ENCODE results near the gene PEX1.
"Not testable (repeated sequence)": the region's sequence is repeated elsewhere in the genome, so short reads cannot be mapped to it uniquely, and the experiment has no call there.

Gene PEX1

GRCh38 chr7:92546856-92547497 is 18.7 kb upstream of the PEX1 start:
- Histone ChIP-seq H3K27ac (ENCODE audit: insufficient read depth, low read depth, low read length, poor library complexity, severe bottlenecking) (no peak overlapping the region), H3K4me1 (ENCODE audit: control insufficient read depth, insufficient read depth, low read length) (no peaks in the 10 kb centered on the region), H3K9me3 (ENCODE audit: control insufficient read depth, low read length) (no peaks in the 10 kb centered on the region), H3K36me3 (ENCODE audit: control insufficient read depth, insufficient read depth, low read length) (no peaks in the 10 kb centered on the region), H3K4me3 (ENCODE audit: insufficient read depth, low read depth, low read length) (no peak overlapping the region), H3K27me3 (ENCODE audit: control insufficient read depth, insufficient read depth, low read length, poor library complexity, severe bottlenecking) (no peaks in the 10 kb centered on the region)
- 92% methylated on average over 17 of the region's 17 CpGs for WGBS, 2 experiments

GRCh38 chr7:92545116-92545515 is 16.8 kb upstream of the PEX1 start:
- not testable (repeated sequence) for H3K4me3 ChIP-seq (ENCODE audit: insufficient read depth, low read depth, low read length); H3K9me3 ChIP-seq (ENCODE audit: control insufficient read depth, low read length); H3K4me1 ChIP-seq (ENCODE audit: control insufficient read depth, insufficient read depth, low read length); H3K27ac ChIP-seq (ENCODE audit: insufficient read depth, low read depth, low read length, poor library complexity, severe bottlenecking); H3K36me3 ChIP-seq (ENCODE audit: control insufficient read depth, insufficient read depth, low read length); H3K27me3 ChIP-seq (ENCODE audit: control insufficient read depth, insufficient read depth, low read length, poor library complexity, severe bottlenecking)
- 95% methylated on average over 30 of the region's 30 CpGs for WGBS, 2 experiments

DNA sequence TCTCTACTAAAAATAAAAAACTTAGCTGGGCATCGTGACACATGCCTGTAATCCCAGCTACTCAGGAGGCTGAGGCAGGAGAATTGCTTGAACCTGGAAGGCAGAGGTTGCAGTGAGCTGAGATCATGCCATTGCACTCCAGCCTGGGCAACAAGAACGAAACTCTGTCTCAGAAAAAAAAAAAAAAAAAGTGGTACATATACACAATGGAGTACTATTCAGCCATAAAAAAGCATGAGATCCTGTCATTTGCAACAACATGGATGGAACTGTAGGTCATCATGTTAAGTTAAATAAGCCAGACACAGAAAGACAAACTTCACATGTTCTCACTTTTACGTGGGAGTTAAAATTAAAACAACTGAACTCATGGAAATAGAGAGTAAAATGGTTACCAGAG is 15.2 kb upstream of the PEX1 start:
- not testable (repeated sequence) for H3K27ac ChIP-seq (ENCODE audit: insufficient read depth, low read depth, low read length, poor library complexity, severe bottlenecking); H3K4me1 ChIP-seq (ENCODE audit: control insufficient read depth, insufficient read depth, low read length); H3K4me3 ChIP-seq (ENCODE audit: insufficient read depth, low read depth, low read length); H3K27me3 ChIP-seq (ENCODE audit: control insufficient read depth, insufficient read depth, low read length, poor library complexity, severe bottlenecking); H3K36me3 ChIP-seq (ENCODE audit: control insufficient read depth, insufficient read depth, low read length); H3K9me3 ChIP-seq (ENCODE audit: control insufficient read depth, low read length)
- 90 to 93% methylated on average over 2 to 3 of the region's 3 CpGs for WGBS, 2 experiments

GRCh38 chr7:92534572-92534971 is 6.3 kb upstream of the PEX1 start:
- Histone ChIP-seq H3K36me3 (ENCODE audit: control insufficient read depth, insufficient read depth, low read length) (peaks cover 30% of the 10 kb centered on the region), H3K4me3 (ENCODE audit: insufficient read depth, low read depth, low read length) (no peak overlapping the region), H3K27ac (ENCODE audit: insufficient read depth, low read depth, low read length, poor library complexity, severe bottlenecking) (no peak overlapping the region), H3K9me3 (ENCODE audit: control insufficient read depth, low read length) (no peaks in the 10 kb centered on the region), H3K27me3 (ENCODE audit: control insufficient read depth, insufficient read depth, low read length, poor library complexity, severe bottlenecking) (no peaks in the 10 kb centered on the region), H3K4me1 (ENCODE audit: control insufficient read depth, insufficient read depth, low read length) (peaks cover 2% of the 10 kb centered on the region)
- WGBS, 2 experiments = 95 to 97% methylated on average over 9 of the region's 9 CpGs

GRCh38 chr7:92528958-92529264 is 591 bp upstream of the PEX1 start:
- H3K4me3 ChIP-seq (ENCODE audit: insufficient read depth, low read depth, low read length) = peak overlapping the region; percentile 96
- H3K9me3 ChIP-seq (ENCODE audit: control insufficient read depth, low read length) = no peaks in the 10 kb centered on the region
- no peaks in the 10 kb centered on the region for H3K27me3 ChIP-seq (ENCODE audit: control insufficient read depth, insufficient read depth, low read length, poor library complexity, severe bottlenecking)
- H3K27ac ChIP-seq (ENCODE audit: insufficient read depth, low read depth, low read length, poor library complexity, severe bottlenecking) = peak overlapping the region; percentile 83
- H3K36me3 ChIP-seq (ENCODE audit: control insufficient read depth, insufficient read depth, low read length) = peaks cover 18% of the 10 kb centered on the region
- WGBS, 2 experiments = 2% methylated on average over 13 of the region's 13 CpGs
- peaks cover 4% of the 10 kb centered on the region for H3K4me1 ChIP-seq (ENCODE audit: control insufficient read depth, insufficient read depth, low read length)

- Histone ChIP-seq H3K9me3 (ENCODE audit: control insufficient read depth, low read length) (no peaks in the 10 kb centered on the region), H3K27ac (ENCODE audit: insufficient read depth, low read depth, low read length, poor library complexity, severe bottlenecking) (no peak overlapping the region), H3K36me3 (ENCODE audit: control insufficient read depth, insufficient read depth, low read length) (peaks cover 7% of the 10 kb centered on the region), H3K4me1 (ENCODE audit: control insufficient read depth, insufficient read depth, low read length) (peaks cover 4% of the 10 kb centered on the region), H3K4me3 (ENCODE audit: insufficient read depth, low read depth, low read length) (peak overlapping the region; percentile 77), H3K27me3 (ENCODE audit: control insufficient read depth, insufficient read depth, low read length, poor library complexity, severe bottlenecking) (no peaks in the 10 kb centered on the region)
- WGBS, 2 experiments = 2 to 4% methylated on average over 31 of the region's 31 CpGs
These were observed 776 bp downstream of the PEX1 start for GRCh38 chr7:92527300-92528187.

GRCh38 chr7:92523110-92523509 is 5.2 kb downstream of the PEX1 start:
- Histone ChIP-seq H3K4me1 (ENCODE audit: control insufficient read depth, insufficient read depth, low read length) (no peaks in the 10 kb centered on the region), H3K9me3 (ENCODE audit: control insufficient read depth, low read length) (no peaks in the 10 kb centered on the region), H3K36me3 (ENCODE audit: control insufficient read depth, insufficient read depth, low read length) (peaks cover 5% of the 10 kb centered on the region), H3K4me3 (ENCODE audit: insufficient read depth, low read depth, low read length) (no peak overlapping the region), H3K27ac (ENCODE audit: insufficient read depth, low read depth, low read length, poor library complexity, severe bottlenecking) (no peak overlapping the region), H3K27me3 (ENCODE audit: control insufficient read depth, insufficient read depth, low read length, poor library complexity, severe bottlenecking) (no peaks in the 10 kb centered on the region)
- 94 to 97% methylated on average over 2 of the region's 2 CpGs for WGBS, 2 experiments

- Histone ChIP-seq H3K27ac (ENCODE audit: insufficient read depth, low read depth, low read length, poor library complexity, severe bottlenecking) (no peak overlapping the region), H3K9me3 (ENCODE audit: control insufficient read depth, low read length) (no peaks in the 10 kb centered on the region), H3K36me3 (ENCODE audit: control insufficient read depth, insufficient read depth, low read length) (peaks cover 8% of the 10 kb centered on the region), H3K4me3 (ENCODE audit: insufficient read depth, low read depth, low read length) (no peak overlapping the region), H3K27me3 (ENCODE audit: control insufficient read depth, insufficient read depth, low read length, poor library complexity, severe bottlenecking) (no peaks in the 10 kb centered on the region), H3K4me1 (ENCODE audit: control insufficient read depth, insufficient read depth, low read length) (no peaks in the 10 kb centered on the region)
- 83 to 94% methylated on average over 1 of the region's 1 CpG for WGBS, 2 experiments
These were observed 8.3 kb downstream of the PEX1 start for GRCh38 chr7:92520024-92520423.

DNA sequence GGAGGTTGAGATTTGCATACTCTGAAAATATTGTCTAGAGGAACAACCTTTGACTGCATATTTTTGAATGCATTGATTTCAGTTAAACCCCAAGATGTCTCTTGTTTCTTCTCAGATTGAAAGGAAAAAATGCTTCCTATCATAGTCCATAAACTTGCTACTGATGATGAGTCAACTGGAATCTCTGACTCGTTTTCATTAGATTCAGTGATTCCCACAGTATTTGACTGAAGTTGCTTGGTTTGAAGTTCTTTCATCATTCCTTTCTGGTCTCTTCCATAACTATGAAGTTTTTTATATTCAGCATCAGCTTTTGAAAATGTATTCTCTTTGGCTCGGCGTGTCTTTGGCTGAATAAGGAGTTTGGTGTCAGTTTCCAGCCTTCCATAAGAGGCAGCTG is 10.7 kb downstream of the PEX1 start:
- Histone ChIP-seq H3K9me3 (ENCODE audit: control insufficient read depth, low read length) (no peaks in the 10 kb centered on the region), H3K4me3 (ENCODE audit: insufficient read depth, low read depth, low read length) (no peak overlapping the region), H3K4me1 (ENCODE audit: control insufficient read depth, insufficient read depth, low read length) (no peaks in the 10 kb centered on the region), H3K36me3 (ENCODE audit: control insufficient read depth, insufficient read depth, low read length) (peaks cover 8% of the 10 kb centered on the region), H3K27me3 (ENCODE audit: control insufficient read depth, insufficient read depth, low read length, poor library complexity, severe bottlenecking) (no peaks in the 10 kb centered on the region), H3K27ac (ENCODE audit: insufficient read depth, low read depth, low read length, poor library complexity, severe bottlenecking) (no peak overlapping the region)
- WGBS, 2 experiments = 92 to 96% methylated on average over 3 of the region's 3 CpGs

DNA sequence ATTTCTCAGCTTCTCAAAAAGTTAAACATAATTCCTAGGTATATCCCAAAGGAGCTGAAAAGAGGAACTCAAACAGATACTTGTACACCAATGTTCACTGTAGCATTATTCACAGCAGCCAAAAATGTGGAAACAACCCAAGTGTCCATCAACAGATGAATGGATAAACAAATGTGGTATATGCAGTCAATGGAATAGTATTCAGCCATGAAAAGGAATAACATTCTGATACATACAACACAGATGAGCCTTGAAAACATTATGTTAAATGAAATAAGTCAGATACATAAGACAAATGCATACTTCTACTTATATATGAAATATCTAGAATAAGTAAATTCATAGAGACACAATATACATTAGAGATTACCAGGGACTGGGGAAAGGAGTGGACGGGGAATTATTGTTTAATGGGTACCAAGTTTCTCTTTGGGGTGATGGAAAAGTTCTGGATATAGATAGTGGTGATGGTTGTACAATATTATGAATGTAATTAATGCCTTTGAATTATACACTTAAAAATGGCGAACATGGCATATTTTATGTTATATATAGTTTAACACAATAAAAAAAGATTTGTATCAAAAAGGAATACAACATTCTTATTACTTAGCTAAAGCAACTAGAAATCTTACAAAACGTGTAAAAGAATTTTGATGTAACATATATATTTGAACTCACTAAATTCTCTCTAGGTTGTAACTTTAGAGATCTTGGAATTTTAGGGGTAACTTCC is 15.0 kb downstream of the PEX1 start:
- peaks cover 4% of the 10 kb centered on the region for H3K36me3 ChIP-seq (ENCODE audit: control insufficient read depth, insufficient read depth, low read length)
- H3K4me1 ChIP-seq (ENCODE audit: control insufficient read depth, insufficient read depth, low read length) = no peaks in the 10 kb centered on the region
- H3K27ac ChIP-seq (ENCODE audit: insufficient read depth, low read depth, low read length, poor library complexity, severe bottlenecking) = no peak overlapping the region
- H3K9me3 ChIP-seq (ENCODE audit: control insufficient read depth, low read length) = no peaks in the 10 kb centered on the region
- no peaks in the 10 kb centered on the region for H3K27me3 ChIP-seq (ENCODE audit: control insufficient read depth, insufficient read depth, low read length, poor library complexity, severe bottlenecking)
- 100% methylated on average over 1 of the region's 3 CpGs for WGBS, 2 experiments
- H3K4me3 ChIP-seq (ENCODE audit: insufficient read depth, low read depth, low read length) = no peak overlapping the region

Measured in ectodermal cell (in vitro differentiated cells).